ENCODE measurements around the gene ZNRF3.

ZNRF3 gene

DNA sequence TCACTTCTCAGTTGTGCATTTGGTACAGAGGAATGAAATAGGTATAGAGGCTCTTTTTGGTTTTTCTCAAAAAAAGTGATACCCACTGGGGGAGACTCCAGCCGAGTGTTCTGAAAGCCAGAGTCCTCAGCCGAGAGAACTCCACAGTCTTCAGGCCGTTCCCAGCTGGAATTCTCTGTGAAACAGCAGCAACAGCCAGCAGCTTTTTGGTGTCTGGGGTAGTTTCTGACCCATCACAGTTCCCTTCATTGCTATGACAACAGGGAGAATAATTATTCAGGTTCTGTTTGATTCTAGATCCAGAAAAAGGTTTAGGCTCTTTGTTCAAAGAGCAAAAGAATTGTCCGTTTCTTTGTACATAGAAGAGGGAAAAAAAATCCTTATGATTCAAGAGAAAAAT lies 93.7 kb downstream of the ZNRF3 start:
- TF ChIP-seq POLR2AphosphoS5 (IDR thresholded peaks at IDR 0.05; ENCODE audit: low read depth, low read length) (no peak), SIN3A (IDR thresholded peaks at IDR 0.05; ENCODE audit: borderline replicate concordance, insufficient read depth, low read length) (no peak), REST (IDR thresholded peaks at IDR 0.05; ENCODE audit: insufficient read depth in 1 of 2, low read depth in 2 of 2, low read length in 2 of 2) (no peak), TAF1 (IDR thresholded peaks at IDR 0.05; ENCODE audit: borderline replicate concordance, insufficient read depth, low read length) (no peak), FOXP2 (optimal IDR thresholded peaks at IDR 0.05; ENCODE audit: borderline replicate concordance, extremely low read depth, extremely low read length, insufficient read depth) (no peak)

GRCh38 chr22:28977481-28977971 lies 94.2 kb downstream of the ZNRF3 start:
- TF ChIP-seq FOXP2 (optimal IDR thresholded peaks at IDR 0.05; ENCODE audit: borderline replicate concordance, extremely low read depth, extremely low read length, insufficient read depth) (no peak), SIN3A (IDR thresholded peaks at IDR 0.05; ENCODE audit: borderline replicate concordance, insufficient read depth, low read length) (no peak), TAF1 (IDR thresholded peaks at IDR 0.05; ENCODE audit: borderline replicate concordance, insufficient read depth, low read length) (no peak), REST (IDR thresholded peaks at IDR 0.05; ENCODE audit: insufficient read depth in 1 of 2, low read depth in 2 of 2, low read length in 2 of 2) (no peak), POLR2AphosphoS5 (IDR thresholded peaks at IDR 0.05; ENCODE audit: low read depth, low read length) (no peak)

- no peak for TF ChIP-seq REST (IDR thresholded peaks at IDR 0.05; ENCODE audit: insufficient read depth in 1 of 2, low read depth in 2 of 2, low read length in 2 of 2)
- no peak for TF ChIP-seq FOXP2 (optimal IDR thresholded peaks at IDR 0.05; ENCODE audit: borderline replicate concordance, extremely low read depth, extremely low read length, insufficient read depth)
- TF ChIP-seq POLR2AphosphoS5 (IDR thresholded peaks at IDR 0.05; ENCODE audit: low read depth, low read length), result no peak
- no peak for TF ChIP-seq SIN3A (IDR thresholded peaks at IDR 0.05; ENCODE audit: borderline replicate concordance, insufficient read depth, low read length)
- no peak for TF ChIP-seq TAF1 (IDR thresholded peaks at IDR 0.05; ENCODE audit: borderline replicate concordance, insufficient read depth, low read length)
Measured at GRCh38 chr22:28978158-28978557, 94.8 kb downstream of the ZNRF3 start.

DNA sequence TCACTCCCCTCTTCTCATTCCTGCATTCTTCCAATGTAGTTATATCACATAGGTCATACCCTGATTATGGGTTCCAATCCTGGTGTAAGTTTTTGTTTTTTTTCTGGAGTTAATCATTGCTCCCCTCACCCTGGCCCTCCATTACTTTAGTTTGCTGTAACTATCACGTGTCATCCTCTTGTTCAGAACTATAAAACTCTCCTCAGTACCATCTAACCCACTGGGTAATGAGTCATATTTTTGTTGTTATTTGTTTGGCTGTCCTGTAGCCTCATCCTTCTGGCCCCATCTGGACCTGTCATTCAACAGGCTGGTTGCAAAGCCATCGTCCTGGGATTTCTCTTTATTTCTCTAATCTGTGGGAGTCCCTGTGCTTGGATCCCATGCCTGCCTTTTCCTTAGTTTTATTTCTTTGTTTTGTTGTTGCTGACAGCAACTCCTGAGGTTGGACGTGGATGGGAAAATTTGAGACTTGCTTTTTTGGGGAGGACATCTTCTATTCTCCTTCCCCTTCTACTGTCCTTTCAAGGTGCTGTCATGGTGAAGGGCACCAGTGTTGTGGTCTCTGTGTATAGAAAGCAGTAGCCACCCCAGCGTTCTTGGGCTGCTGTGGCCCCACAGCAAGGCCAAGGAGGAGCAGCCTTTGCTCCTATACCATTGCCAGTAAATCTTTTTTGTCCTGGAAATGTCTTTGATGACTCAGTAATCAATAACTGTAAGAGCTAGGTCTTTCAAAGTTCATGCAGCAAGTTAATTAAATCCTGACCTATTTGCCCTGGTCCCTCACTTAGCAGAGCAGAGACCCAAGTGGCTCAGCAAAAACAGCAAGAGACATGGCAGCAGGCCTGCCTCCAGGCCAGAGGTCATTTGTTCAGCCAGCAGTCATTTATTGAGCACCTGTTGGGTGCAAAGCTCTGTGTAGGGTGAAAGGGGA lies 95.8 kb downstream of the ZNRF3 start:
- TF ChIP-seq REST (IDR thresholded peaks at IDR 0.05; ENCODE audit: insufficient read depth in 1 of 2, low read depth in 2 of 2, low read length in 2 of 2) (no peak), FOXP2 (optimal IDR thresholded peaks at IDR 0.05; ENCODE audit: borderline replicate concordance, extremely low read depth, extremely low read length, insufficient read depth) (no peak), TAF1 (IDR thresholded peaks at IDR 0.05; ENCODE audit: borderline replicate concordance, insufficient read depth, low read length) (no peak), POLR2AphosphoS5 (IDR thresholded peaks at IDR 0.05; ENCODE audit: low read depth, low read length) (no peak), SIN3A (IDR thresholded peaks at IDR 0.05; ENCODE audit: borderline replicate concordance, insufficient read depth, low read length) (no peak)

Measured in PFSK-1 (cell line).